Hepatic stellate cell (primary cell): Measurements from ENCODE around the gene FKBP5.
"Not testable (repeated sequence)": the region's sequence is repeated elsewhere in the genome, so short reads cannot be mapped to it uniquely, and the experiment has no call there.

ENCODE experiments used
- DNase-seq: peaks from one replicate; pipeline ENCODE4 v3.0.0; 2011; ENCODE audit warnings: low spot score

Gene FKBP5

DNA sequence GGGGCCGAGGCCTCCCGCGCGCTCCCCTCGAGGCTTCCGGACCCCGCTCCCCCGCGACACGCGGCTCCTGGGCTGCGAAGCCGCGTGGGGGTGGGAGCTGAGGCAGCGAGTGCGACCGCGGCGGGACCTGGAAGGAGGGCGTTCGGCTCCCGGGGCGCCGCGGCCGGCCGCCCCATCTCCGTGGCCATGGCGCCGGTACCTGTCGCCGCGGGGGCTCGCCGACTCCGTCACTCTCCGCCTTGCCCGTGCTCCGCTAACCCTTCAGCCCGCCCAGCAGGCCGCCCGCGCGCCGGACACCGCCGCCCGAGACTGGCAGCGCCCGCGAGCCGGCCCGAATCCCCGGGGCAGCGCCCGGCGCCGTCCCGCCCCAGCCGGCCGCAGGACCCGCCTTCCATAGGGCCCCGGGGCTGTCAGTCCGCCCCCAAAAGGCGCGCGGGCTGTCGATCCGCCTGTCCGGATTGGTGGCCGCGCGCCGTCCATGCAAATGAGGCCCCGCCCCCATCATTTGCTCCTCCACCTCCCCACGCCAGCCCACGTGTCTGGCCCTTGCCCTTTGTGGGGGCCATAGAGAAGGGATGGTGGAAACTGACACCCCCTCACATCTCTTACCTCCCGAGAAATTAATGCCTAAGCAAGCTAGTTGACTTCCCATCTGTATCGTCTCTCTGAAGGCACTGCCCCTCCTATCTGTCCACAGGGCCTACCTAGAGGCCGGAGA, at the start of gene FKBP5:
Gene FKBP5 (minus strand): TSS at position 311 of the 718 bp plus-strand sequence. CDS start 46,091 bp downstream, outside the sequence.
- peak; percentile 95 for DNase-seq

DNA sequence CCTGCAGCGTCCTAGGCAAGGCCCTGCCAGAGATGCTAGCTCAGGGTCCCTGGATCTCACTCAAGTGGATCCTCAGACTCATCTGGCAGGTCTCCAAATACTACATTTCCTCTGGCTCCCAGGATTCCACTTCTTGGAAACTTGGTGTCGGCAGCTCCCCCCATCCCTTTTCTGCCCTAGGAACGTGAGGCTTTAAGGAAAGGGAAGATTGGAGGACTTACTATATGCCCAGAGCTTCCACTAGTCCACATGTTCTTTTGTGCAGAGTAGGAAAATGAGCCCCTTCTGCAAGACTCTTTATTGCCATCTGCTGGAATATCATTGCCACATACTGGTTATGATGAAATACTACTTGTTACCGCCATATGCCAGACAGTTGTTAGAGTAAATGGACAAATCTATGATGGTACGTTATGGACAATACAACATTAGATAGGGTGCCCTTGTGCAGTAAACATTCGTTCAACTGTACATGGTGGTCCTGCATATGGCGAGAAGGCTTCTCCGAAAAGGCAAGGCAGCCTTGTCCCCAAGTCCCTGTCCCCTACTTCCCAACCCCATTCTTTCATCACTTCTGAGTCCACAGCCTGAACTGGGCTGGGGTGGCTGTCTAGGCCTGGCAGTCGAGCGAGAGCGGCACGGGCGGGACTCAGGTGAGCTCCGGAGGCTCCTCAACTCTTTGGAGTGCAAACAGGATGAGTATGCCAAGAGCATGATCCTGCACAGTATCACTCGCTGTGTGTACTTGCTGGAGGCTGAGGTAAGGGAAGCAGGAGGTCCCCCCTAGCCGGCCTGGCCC, 48.9 kb upstream of the FKBP5 start:
- DNase-seq: peak; percentile 85

DNA sequence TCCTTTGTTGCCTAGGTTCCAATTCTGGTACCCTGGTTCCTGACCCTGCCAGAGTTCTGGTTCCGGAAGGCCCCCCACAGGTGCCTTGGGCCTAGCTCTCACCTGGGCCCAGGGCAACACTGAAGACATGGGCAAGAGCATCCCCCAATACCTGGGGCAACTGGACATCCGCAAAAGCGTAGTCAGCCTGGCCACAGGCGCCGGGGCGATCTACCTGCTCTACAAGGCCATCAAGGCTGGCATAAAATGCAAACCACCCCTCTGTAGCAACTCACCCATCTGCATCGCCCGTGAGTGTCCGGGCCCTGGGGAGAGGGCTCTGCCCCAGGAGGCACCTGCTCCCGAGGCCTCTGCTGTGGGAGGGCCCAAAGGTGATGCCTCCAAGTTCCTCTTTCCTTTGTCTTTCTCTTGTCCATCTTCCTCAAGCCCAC, 48.3 kb upstream of the FKBP5 start, which contains the start of gene ARMC12:
Gene ARMC12 (plus strand): TSS at position 51 of the 431 bp plus-strand sequence. CDS start 77 bp downstream, at position 128.
- DNase-seq: no peak

DNA sequence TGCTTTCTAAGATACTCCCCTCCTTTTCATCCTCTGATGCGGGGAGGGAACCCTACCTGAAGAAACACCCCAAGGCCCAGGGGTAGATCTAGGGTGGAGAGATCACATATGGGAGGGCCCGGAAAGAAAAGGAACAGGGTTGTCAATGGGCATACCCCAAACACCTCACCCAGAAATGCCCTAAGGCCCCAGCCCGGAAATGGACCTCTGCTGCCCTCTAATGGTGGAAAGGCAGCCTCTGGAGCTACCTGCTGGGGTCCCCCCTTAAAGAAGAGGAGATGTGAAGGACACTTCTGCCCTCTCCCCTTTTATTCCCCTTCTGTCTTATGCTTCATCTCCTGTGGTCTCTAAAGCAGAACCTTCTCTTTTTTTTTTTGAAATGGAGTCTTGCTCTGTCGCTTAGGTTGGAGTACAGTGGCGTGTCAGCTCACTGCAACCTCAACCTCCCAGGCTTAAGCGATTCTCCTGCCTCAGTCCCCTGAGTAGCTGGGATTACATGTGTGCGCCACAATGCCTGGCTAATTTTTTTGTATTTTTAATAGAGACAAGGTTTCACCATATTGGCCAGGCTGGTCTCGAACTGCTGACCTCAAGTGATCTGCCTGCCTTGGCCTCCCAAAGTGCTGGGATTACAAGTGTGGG, 47.7 kb upstream of the FKBP5 start:
- DNase-seq: peak; percentile 73

DNA sequence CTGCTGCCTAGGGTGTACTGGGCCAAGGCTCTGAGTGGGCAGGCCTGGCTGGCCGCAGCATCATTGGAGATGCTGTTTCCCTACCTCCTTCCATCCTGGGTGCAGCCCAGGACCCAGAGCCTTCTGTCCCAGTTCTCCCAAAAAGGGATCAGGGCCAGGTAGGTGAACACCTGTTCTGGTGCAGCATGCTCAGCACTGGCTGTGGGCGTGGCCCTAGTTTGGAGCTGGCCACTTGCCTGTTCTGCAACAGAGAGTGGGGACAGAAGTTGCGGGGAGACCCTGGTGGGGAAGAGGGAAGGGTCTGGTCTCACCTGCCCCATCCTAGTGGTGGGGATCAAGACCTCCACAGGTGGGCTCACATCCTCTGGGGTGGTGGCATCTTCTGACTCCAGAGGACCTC, 46.7 kb upstream of the FKBP5 start:
- DNase-seq: no peak

- not testable (repeated sequence) for DNase-seq
These were observed 45.6 kb upstream of the FKBP5 start for GRCh38 chr6:35734319-35734718.

GRCh38 chr6:35733633-35734032, 44.9 kb upstream of the FKBP5 start:
- no peak for DNase-seq

GRCh38 chr6:35731736-35732532, 43.2 kb upstream of the FKBP5 start:
- peak; percentile 91 for DNase-seq

DNA sequence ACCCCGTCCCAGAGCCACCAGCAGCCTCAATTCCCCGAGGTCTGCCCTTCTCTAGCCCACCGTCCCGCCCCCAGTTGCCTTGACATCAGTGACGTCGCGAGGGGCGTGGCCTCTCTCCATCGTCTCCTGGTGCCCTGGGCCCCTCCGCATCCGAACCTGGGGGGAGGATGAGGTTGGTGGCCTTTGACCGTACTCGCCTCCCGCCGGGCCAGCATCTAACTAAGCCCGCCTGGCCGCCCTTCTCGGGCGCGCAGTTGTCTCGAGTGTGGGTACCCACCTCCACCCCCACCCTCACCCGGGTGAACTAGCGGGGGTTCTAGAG, 42.7 kb upstream of the FKBP5 start:
- DNase-seq: peak; percentile 89

DNA sequence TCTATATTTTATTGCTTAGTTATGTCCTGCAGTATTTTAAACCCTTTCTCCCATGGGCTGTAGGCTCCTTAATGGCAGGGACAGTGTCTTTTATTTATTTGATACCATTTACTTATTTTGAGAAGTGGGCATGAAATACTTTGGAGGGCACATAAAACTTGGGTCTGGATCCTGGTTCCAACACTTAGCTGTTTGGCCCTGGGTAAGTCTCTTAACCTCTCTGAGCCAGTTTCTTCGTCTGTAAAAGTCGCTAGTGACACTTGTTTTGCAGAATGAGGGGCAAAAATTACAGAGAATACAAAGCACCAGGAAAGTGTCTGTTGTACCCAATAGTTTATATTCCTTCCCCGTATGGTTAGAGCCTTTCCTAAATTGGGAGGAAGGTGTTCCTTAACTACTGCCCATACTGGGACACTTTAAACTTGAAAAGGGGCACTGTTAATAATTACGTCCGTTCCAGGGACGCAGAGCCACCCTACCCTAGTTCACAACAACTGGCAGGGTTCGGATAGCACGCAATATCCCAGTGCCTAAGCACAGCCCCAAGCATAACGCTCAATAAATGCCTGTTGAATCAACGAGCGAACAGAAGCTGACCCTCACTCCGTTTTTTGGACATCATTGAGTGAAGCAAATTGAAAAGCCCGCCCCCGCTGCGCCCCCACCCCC, 42.2 kb upstream of the FKBP5 start:
- DNase-seq: no peak

DNA sequence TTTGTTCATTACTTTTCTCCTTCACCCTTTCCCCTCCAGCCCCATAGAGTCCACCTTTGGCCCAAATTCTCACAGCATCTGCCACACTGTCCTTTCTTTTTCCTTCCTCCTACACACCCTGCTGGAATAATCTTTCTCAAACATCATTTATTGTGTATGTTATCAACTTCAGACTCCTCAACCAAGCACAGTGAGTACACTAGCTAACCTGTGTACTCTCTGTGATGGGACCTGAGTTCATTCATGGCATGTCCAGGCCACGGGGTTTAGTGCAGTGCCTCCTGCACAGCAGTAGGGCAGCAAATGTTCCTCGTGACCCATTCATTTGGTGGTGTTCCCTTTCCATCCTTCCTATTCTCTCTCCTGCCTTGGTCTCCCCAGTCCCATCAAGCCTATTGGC, 41.0 kb upstream of the FKBP5 start:
- DNase-seq: no peak

DNA sequence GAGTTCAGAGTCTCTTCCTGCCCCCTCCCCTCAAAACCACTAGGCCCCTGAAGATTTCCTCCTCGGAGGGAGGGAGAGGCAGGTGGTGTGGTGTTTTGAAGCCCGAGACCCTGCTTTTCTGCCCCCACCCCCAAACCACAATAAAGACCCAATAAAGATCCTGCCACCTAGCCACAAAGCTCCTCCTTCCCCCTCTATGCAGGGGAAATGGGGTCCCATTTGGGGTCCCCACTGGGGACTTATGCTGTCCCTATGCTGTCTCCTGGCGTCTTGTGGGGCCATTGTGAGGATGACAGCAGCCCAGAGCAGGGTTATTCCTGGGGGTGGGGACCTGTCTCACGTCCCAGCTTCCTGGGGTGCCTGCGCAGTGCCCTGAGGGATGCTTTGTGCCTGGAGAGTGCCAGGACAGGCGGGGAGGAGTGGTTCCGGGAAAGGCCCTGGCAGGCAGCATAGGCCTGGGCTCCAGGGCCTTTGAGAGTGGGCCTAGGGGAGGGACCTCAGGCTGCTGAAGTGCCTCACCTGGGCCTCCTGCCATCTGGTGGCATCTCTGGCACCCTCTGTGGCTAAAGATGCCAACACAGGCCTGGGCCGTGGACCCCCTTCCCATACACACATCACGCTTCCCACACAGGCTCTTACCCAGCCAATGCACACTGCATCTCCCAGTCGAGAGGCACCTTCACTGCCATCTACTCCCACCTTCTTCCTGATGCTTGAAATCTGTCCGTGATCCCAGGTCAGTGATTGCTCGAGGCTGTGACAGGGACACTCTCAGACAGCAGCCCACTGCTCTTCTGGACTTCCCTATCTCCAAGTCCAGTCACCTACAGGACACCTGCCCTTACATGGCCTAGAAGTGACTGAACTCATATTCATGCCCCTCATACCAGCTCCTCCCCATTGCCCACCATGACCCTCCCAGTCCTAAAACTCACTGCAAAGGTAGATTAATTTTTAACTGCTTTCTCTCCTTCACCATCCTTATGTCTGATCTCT, 40.3 kb upstream of the FKBP5 start:
- no peak for DNase-seq

DNA sequence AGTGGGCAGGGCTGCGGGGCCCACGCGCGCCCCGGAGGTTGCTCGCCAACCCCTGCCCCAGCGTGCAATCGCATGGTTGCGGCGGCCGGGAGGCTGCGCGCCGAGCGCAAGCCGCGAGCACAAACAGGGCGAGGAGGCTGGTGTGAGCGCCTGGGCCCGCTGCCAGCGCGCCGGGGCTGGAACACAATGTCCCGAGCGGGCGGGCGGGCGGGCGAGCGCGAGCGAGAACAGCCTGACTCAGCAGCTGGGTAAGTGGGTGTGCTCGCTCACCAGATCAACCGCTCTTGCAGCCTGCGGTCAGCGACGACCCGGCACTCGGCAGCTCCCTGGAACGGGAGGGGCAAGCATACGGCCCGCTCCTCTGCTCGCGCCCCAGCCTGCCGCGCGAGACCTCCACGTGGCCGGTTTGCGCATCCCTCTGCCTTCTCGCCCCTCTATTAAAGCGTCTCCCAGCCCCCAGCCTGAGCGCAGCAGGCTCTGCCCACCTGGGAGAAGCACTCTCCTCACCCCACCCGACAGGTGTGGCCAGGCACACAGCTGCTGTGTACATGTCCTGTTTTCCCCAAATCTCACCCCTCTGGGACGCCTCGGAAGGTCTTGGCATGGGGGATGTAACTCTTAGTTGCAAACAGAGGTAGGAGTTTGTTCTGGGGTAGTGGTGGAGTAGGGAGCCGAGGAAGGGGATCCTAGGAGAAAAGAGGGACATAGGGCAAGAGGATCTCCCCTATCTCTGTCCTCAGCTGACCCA, 39.4 kb upstream of the FKBP5 start:
- peak; percentile 95 for DNase-seq

DNA sequence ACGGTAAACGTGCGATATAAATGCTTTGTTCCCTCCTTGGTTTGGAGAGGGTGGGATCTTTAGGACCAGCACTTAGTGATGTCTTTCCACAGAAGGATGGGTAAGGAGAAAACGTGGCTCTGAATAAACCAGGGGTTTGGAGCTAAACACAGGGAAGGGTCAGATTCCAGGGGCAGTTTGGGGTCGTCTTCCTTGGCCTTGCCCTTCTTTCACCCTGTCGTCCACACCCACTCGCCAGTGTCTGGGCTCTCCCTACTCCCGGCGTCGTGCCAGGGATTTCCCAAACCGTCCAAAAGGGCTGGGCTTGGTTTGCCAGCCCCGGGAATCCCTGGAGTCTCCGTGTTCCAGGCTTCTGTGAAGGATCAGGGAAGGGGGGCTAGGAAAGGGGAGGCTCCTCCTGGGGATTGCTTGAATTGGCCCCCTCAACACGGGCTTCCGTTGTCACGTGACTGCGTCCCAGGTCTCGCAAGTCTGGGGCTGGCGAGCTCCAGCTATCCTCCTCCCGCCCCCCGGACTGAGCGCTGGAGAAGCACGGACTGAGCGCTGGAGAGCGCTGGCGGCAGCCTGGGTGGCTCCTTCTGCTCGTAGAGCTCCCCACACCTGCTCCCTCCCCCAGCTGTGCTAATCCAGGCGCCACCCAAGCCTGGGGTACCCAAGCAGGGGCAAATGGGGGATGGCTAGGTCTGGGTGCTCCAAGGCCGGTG, 38.7 kb upstream of the FKBP5 start:
- peak; percentile 64 for DNase-seq

DNA sequence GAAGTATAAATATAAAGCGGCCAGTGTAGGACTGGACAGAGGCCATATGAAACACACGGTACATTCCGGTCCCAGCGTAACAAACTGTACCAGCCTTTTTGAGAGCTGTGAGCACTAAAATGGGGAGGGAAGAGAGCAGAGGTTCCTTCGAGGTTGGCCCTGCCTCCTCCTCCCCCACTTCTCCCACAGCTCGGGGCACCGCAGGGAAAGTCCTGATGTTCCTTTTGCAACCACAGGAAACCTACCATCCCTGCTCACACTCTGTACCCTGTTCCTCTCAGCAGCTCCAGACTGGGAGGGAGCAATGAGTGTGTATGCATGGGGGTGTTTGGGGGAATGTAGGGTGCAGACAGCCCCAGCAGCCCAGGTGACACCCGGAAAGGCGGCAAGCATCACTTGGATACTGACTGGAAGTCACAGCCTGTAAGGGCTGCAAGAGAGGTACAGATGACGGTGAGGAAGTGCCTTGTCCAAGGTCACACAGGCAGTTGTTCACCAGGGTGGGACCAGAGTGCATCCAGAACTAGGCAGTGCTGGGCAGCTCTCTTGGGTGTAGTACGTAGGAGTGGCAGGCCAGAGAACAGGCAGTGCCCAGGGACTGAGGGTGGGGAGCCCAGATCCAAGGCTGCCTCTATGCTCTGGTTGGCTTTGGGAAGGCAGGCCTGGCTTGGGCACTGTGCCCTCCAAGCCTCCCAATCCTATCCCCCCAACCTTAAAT, 37.2 kb upstream of the FKBP5 start:
- no peak for DNase-seq

GRCh38 chr6:35725081-35725708, 36.5 kb upstream of the FKBP5 start:
- DNase-seq: no peak

- no peak for DNase-seq
These were observed 35.8 kb upstream of the FKBP5 start for GRCh38 chr6:35724471-35724870.

GRCh38 chr6:35724059-35724458, 35.3 kb upstream of the FKBP5 start:
- DNase-seq: no peak
